Measurements from ENCODE around the gene MAGI2.
"Not testable (repeated sequence)": the region's sequence is repeated elsewhere in the genome, so short reads cannot be mapped to it uniquely, and the experiment has no call there.

The MAGI2 gene

GRCh38 chr7:78985509-78985908 is 468.0 kb downstream of the MAGI2 start:
- Histone ChIP-seq H3K9me3 (no peaks in the 10 kb centered on the region), H3K36me3 (no peaks in the 10 kb centered on the region), H3K27me3 (no peaks in the 10 kb centered on the region), H3K4me1 (ENCODE audit: control insufficient read depth in 1 of 2, insufficient read depth in 1 of 2, low read depth in 1 of 2, low read length in 1 of 2) (no peaks in the 10 kb centered on the region), H3K4me3 (ENCODE audit: low read depth in 1 of 2, low read length in 1 of 2) (no peak overlapping the region), H3K27ac (no peak overlapping the region)
- TF ChIP-seq CTCF (IDR thresholded peaks at IDR 0.05): no peak

GRCh38 chr7:78983483-78983882 is 470.0 kb downstream of the MAGI2 start:
- Histone ChIP-seq H3K36me3 (no peaks in the 10 kb centered on the region), H3K4me1 (ENCODE audit: control insufficient read depth in 1 of 2, insufficient read depth in 1 of 2, low read depth in 1 of 2, low read length in 1 of 2) (no peaks in the 10 kb centered on the region), H3K4me3 (ENCODE audit: low read depth in 1 of 2, low read length in 1 of 2) (no peak overlapping the region), H3K9me3 (no peaks in the 10 kb centered on the region), H3K27ac (no peak overlapping the region), H3K27me3 (no peaks in the 10 kb centered on the region)
- TF ChIP-seq CTCF (IDR thresholded peaks at IDR 0.05): no peak

GRCh38 chr7:78970440-78970916 is 483.0 kb downstream of the MAGI2 start:
- no peaks in the 10 kb centered on the region for H3K4me1 ChIP-seq (ENCODE audit: control insufficient read depth in 1 of 2, insufficient read depth in 1 of 2, low read depth in 1 of 2, low read length in 1 of 2)
- no peak overlapping the region for H3K4me3 ChIP-seq (ENCODE audit: low read depth in 1 of 2, low read length in 1 of 2)
- H3K27me3 ChIP-seq: no peaks in the 10 kb centered on the region
- no peak overlapping the region for H3K27ac ChIP-seq
- no peak for TF ChIP-seq CTCF (IDR thresholded peaks at IDR 0.05)
- no peaks in the 10 kb centered on the region for H3K9me3 ChIP-seq
- no peaks in the 10 kb centered on the region for H3K36me3 ChIP-seq

- H3K27me3 ChIP-seq: no peaks in the 10 kb centered on the region
Measured at GRCh38 chr7:78968951-78969350, 484.5 kb downstream of the MAGI2 start.

GRCh38 chr7:78967561-78967960 is 485.9 kb downstream of the MAGI2 start:
- H3K27ac ChIP-seq; H3K36me3 ChIP-seq; H3K4me1 ChIP-seq (ENCODE audit: control insufficient read depth in 1 of 2, insufficient read depth in 1 of 2, low read depth in 1 of 2, low read length in 1 of 2); H3K4me3 ChIP-seq (ENCODE audit: low read depth in 1 of 2, low read length in 1 of 2); H3K27me3 ChIP-seq; H3K9me3 ChIP-seq: not testable (repeated sequence)

More at GRCh38 chr7:78968951-78969350, 484.5 kb downstream of the MAGI2 start:
- no peaks in the 10 kb centered on the region for H3K9me3 ChIP-seq
- no peaks in the 10 kb centered on the region for H3K36me3 ChIP-seq
- no peaks in the 10 kb centered on the region for H3K4me1 ChIP-seq (ENCODE audit: control insufficient read depth in 1 of 2, insufficient read depth in 1 of 2, low read depth in 1 of 2, low read length in 1 of 2)
- no peak for TF ChIP-seq CTCF (IDR thresholded peaks at IDR 0.05)
- no peak overlapping the region for H3K4me3 ChIP-seq (ENCODE audit: low read depth in 1 of 2, low read length in 1 of 2)
- H3K27ac ChIP-seq: no peak overlapping the region

GRCh38 chr7:78967046-78967445 is 486.4 kb downstream of the MAGI2 start:
- no peak for TF ChIP-seq CTCF (IDR thresholded peaks at IDR 0.05)
- Histone ChIP-seq H3K4me3 (ENCODE audit: low read depth in 1 of 2, low read length in 1 of 2) (no peak overlapping the region), H3K4me1 (ENCODE audit: control insufficient read depth in 1 of 2, insufficient read depth in 1 of 2, low read depth in 1 of 2, low read length in 1 of 2) (no peaks in the 10 kb centered on the region), H3K9me3 (no peaks in the 10 kb centered on the region), H3K27me3 (no peaks in the 10 kb centered on the region), H3K27ac (no peak overlapping the region), H3K36me3 (no peaks in the 10 kb centered on the region)

All from neutrophil (primary cell).